Measurements from ENCODE around the gene TOP2A. TPM values are rescaled to one million over a fixed set of nuclear protein-coding genes. Genes with fewer than 3 reads are reported as not detected.

The TOP2A gene
- total RNA-seq, 1 experiment from 2014 or later, result 230 TPM

DNA sequence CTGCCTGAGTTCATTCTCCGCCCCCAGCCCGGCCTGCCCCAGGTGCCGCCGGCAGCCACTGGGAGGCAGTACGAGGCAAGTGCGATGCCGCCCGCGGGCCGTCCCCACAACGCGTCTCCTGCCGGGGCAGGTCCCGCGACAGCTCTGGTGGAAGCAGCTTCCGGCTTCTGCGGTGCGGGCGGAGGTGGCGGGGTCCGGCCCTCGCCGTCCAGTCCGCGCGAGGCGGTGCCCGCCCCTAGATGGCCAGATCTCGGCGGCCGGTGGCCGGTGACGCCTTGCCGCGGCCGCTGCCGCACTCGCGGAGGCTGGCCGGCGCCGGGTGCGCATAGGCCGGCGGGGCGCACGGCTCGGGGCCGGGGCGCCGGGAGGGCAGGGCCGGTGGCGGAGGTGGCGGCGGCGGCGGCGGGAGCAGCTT is 55.0 kb downstream of the TOP2A start:
- Histone ChIP-seq H3K27ac (ENCODE audit: insufficient read length, low read depth, low read length) (no peak overlapping the region), H3T11ph (ENCODE audit: low read length) (no peak overlapping the region), H4K91ac (ENCODE audit: insufficient read length, low read depth, low read length) (no peak overlapping the region), H3K79me2 (ENCODE audit: insufficient read depth, low read length) (no peaks in the 10 kb centered on the region), H4K5ac (ENCODE audit: insufficient read length, low read depth, low read length) (no peak overlapping the region), H2AK5ac (ENCODE audit: insufficient read length, low read length) (no peak overlapping the region), H3K9ac (ENCODE audit: extremely low read depth, insufficient read length, low read length) (no peak overlapping the region), H3K27me3 (ENCODE audit: insufficient read depth, low read length) (peaks cover 9% of the 10 kb centered on the region; the same call in 1 of the 2 replicates), H3K14ac (ENCODE audit: insufficient read depth, low read length) (no peak overlapping the region), H3K23ac (ENCODE audit: insufficient read length, low read depth, low read length) (no peak overlapping the region), H3K79me1 (ENCODE audit: insufficient read depth, low read depth, low read length, poor library complexity, severe bottlenecking) (no peaks in the 10 kb centered on the region), H3K56ac (ENCODE audit: insufficient read length, low read depth, low read length) (no peak overlapping the region), H3K4me1 (ENCODE audit: insufficient read depth, low read length) (peaks cover 3% of the 10 kb centered on the region), H3K18ac (ENCODE audit: insufficient read length, low read depth, low read length) (no peak overlapping the region), H2BK12ac (ENCODE audit: insufficient read length, low read depth, low read length) (no peak overlapping the region), H3K23me2 (ENCODE audit: insufficient read length, low read depth, low read length, poor library complexity, severe bottlenecking) (peaks cover 10% of the 10 kb centered on the region), H3K4ac (ENCODE audit: low read depth, low read length) (no peak overlapping the region), H4K8ac (replicated peaks; ENCODE audit: insufficient read length, low read depth, low read length) (no peak overlapping the region), H2BK120ac (ENCODE audit: low read depth, low read length, poor library complexity, severe bottlenecking) (no peak overlapping the region), H4K20me1 (ENCODE audit: control insufficient read depth, insufficient read depth, insufficient read length) (no peaks in the 10 kb centered on the region), H2BK5ac (ENCODE audit: insufficient read length, low read length) (no peak overlapping the region), H2AFZ (ENCODE audit: low read length) (no peak overlapping the region), H2BK15ac (ENCODE audit: low read depth, low read length) (no peak overlapping the region), H3K9me3 (ENCODE audit: control insufficient read depth, low read depth, low read length) (no peaks in the 10 kb centered on the region), H2BK20ac (ENCODE audit: low read depth, low read length, poor library complexity, severe bottlenecking) (no peak overlapping the region), H3K4me2 (ENCODE audit: insufficient read depth, insufficient read length, low read length) (peak overlapping the region; percentile 26)
- no peak overlapping the region for H3K27ac Mint-ChIP-seq
- H3K9me3 Mint-ChIP-seq, result no peaks in the 10 kb centered on the region
- no peaks in the 10 kb centered on the region for H3K36me3 Mint-ChIP-seq (ENCODE audit: insufficient read depth in 1 of 3, low read depth in 3 of 3)
- peaks cover 44% of the 10 kb centered on the region for H3K27me3 Mint-ChIP-seq (ENCODE audit: low read depth)
- peak overlapping the region; percentile 68 to 74 for H3K4me3 Mint-ChIP-seq
- peak; percentile 95 for DNase-seq
- no CpG with 5 or more reads among the region's 58 CpGs for WGBS (ENCODE audit: extremely low coverage, insufficient read length, low lambda C conversion rate)
- H3K4me1 Mint-ChIP-seq, result peaks cover 24 to 35% of the 10 kb centered on the region in 2 experiments
- TF ChIP-seq, protein P1, sequence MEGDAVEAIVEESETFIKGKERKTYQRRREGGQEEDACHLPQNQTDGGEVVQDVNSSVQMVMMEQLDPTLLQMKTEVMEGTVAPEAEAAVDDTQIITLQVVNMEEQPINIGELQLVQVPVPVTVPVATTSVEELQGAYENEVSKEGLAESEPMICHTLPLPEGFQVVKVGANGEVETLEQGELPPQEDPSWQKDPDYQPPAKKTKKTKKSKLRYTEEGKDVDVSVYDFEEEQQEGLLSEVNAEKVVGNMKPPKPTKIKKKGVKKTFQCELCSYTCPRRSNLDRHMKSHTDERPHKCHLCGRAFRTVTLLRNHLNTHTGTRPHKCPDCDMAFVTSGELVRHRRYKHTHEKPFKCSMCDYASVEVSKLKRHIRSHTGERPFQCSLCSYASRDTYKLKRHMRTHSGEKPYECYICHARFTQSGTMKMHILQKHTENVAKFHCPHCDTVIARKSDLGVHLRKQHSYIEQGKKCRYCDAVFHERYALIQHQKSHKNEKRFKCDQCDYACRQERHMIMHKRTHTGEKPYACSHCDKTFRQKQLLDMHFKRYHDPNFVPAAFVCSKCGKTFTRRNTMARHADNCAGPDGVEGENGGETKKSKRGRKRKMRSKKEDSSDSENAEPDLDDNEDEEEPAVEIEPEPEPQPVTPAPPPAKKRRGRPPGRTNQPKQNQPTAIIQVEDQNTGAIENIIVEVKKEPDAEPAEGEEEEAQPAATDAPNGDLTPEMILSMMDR (conservative IDR thresholded peaks at IDR 0.05), result peak; percentile 84
